Epithelial cell of proximal tubule (primary cell): ENCODE results near the gene HAL. TPM values are rescaled to one million over a fixed set of nuclear protein-coding genes. Genes with fewer than 3 reads are reported as not detected.

Source experiments
- DNase-seq: peaks from one replicate; pipeline ENCODE4 v3.0.0-alpha.2; 2011; ENCODE audit warnings: low read depth
- H3K4me3 ChIP-seq: 2 replicates; pipeline ENCODE4 v1.5.1; 2011; ENCODE audit warnings: low read depth, mild to moderate bottlenecking, low read length
- total RNA-seq: library from RNA; depleted of rRNA; stranded (reverse); fragments of >200 nt; gene quantifications from 2 replicates; pipeline ENCODE4 v1.2.3, GENCODE V29; 2015
- TF ChIP-seq, protein P1 (sequence below): conservative IDR thresholded peaks from 2 replicates; pipeline ENCODE4 v1.5.1; 2012; ENCODE audit warnings: low read depth, mild to moderate bottlenecking, low read length

HAL gene
- total RNA-seq, 1 donor from 2014 or later = 0.23 TPM

DNA sequence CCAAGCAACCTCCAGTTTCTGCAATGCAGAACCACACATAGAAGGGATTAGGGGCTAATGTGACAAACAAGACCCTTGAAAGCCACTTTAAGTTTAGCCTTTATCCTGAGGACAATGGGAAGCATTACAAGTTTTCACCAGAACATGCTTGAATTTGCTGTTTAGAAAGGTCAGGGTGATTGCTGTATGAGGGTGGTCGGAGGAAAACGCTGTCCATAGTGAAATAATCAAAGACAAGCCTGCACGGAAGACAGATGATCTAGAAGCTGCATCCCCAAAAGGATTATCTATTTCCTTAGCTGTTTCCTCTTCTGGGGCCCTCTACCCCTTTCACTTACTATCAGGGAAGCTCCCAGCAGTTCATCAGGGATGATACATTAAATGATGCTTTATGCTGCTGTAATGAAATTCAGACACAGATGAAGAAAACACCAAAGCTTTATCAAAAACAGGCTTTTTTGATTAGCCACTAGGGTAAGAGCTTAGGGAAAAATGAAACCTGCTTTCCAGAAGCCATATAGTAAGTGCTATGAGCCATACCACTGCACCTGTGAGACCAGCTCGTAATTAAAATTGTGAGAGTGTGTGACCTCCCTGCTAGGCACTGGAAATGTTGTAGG, 6.5 kb downstream of the HAL start:
- H3K4me3 ChIP-seq = no peak overlapping the region
- TF ChIP-seq, protein P1, sequence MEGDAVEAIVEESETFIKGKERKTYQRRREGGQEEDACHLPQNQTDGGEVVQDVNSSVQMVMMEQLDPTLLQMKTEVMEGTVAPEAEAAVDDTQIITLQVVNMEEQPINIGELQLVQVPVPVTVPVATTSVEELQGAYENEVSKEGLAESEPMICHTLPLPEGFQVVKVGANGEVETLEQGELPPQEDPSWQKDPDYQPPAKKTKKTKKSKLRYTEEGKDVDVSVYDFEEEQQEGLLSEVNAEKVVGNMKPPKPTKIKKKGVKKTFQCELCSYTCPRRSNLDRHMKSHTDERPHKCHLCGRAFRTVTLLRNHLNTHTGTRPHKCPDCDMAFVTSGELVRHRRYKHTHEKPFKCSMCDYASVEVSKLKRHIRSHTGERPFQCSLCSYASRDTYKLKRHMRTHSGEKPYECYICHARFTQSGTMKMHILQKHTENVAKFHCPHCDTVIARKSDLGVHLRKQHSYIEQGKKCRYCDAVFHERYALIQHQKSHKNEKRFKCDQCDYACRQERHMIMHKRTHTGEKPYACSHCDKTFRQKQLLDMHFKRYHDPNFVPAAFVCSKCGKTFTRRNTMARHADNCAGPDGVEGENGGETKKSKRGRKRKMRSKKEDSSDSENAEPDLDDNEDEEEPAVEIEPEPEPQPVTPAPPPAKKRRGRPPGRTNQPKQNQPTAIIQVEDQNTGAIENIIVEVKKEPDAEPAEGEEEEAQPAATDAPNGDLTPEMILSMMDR = no peak
- no peak for DNase-seq

DNA sequence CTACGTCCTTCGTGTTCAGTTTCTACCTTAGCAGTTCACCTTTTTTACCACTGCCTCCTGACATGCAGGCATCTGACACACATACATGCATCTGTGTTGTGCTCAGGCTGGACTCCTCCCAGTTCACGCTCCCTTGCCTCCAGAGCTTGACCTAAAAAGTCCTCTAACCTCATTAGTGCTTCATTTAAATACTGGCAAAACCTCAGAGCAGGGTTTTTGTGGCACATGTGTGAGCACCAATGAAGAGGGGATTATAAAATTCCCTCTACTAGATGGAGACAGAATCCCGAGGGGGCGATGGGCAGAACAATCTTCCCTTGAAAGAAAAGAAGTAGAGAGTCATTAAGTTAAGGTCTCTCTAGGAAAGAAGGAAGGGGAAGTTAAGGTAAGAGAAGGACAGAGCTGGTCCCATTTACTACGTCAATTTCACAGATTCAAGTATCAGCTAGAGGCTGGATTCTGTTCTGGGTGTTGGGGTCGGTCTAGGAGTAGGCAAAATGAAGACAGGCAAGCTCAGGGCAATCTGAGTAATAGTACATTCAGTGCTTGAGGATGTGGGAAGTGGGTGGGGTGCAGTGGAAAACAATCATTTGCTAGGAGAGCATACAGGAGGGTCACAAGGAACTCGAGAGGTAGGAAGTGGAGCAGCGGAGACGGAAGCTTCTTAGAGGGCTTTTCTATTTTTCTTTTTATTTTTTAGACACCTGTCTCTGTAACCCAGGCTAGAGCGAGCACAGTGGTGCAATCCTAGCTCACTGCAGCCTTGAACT, 7.5 kb downstream of the HAL start:
- H3K4me3 ChIP-seq = no peak overlapping the region
- TF ChIP-seq, protein P1 = no peak
- no peak for DNase-seq

- TF ChIP-seq, protein P1 = no peak
- DNase-seq = no peak
Measured at GRCh38 chr12:95986635-95987570, 9.2 kb downstream of the HAL start.

GRCh38 chr12:95984682-95985081, 11.5 kb downstream of the HAL start:
- DNase-seq = no peak
- H3K4me3 ChIP-seq = no peak overlapping the region
- TF ChIP-seq, protein P1 = no peak

More at GRCh38 chr12:95986635-95987570, 9.2 kb downstream of the HAL start:
- H3K4me3 ChIP-seq = no peak overlapping the region

DNA sequence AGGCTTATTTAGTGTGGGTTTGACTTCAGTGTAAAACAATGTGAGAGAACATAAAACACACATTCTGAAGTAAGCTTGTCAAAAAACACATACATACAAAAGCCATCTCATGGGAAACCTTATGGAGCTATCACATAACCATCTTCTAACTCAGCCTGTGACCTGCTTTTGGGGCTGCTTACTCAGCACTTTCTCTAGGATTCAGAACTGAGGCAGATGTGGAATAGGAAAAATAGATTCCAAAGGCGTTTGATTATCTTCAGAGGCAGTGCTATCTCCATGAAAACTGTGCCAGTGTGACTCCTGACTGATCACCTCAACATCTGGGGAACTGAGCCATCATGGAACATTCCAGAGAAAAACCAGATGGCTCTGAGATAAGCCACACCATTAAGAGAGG, 13.5 kb downstream of the HAL start:
- no peak for DNase-seq
- TF ChIP-seq, protein P1 = no peak
- no peak overlapping the region for H3K4me3 ChIP-seq

- no peak overlapping the region for H3K4me3 ChIP-seq
- no peak for DNase-seq
- TF ChIP-seq, protein P1 = no peak
Measured at GRCh38 chr12:95980437-95980836, 15.7 kb downstream of the HAL start.
